GF-D8 (cell line): ENCODE data around the gene SSX5.
"Not testable (repeated sequence)": the region's sequence is repeated elsewhere in the genome, so short reads cannot be mapped to it uniquely, and the experiment has no call there.

Source experiments
- DNase-seq: peaks from one replicate; lab custom pipeline; 2025; lab: John Stamatoyannopoulos, UW

The SSX5 gene

GRCh38 chrX:48196745-48197201 is at the start of gene SSX5:
SSX5 (minus strand) TSS chrX:48196795; CDS start chrX:48195358, 1,437 bp downstream.
- DNase-seq: no peak

- not testable (repeated sequence) for DNase-seq
Measured at GRCh38 chrX:48224196-48224595, 27.6 kb upstream of the SSX5 start.

GRCh38 chrX:48214341-48214740 is 17.7 kb upstream of the SSX5 start:
- DNase-seq: not testable (repeated sequence)

- DNase-seq: not testable (repeated sequence)
Measured at GRCh38 chrX:48190024-48190423, 6.6 kb downstream of the SSX5 start.

GRCh38 chrX:48181882-48182281 is 14.7 kb downstream of the SSX5 start:
- not testable (repeated sequence) for DNase-seq

- DNase-seq: no peak
Measured at GRCh38 chrX:48180811-48181210, 15.8 kb downstream of the SSX5 start.

GRCh38 chrX:48179691-48180090 is 16.9 kb downstream of the SSX5 start:
- DNase-seq: no peak

GRCh38 chrX:48166322-48166721 is 30.3 kb downstream of the SSX5 start:
- not testable (repeated sequence) for DNase-seq

- no peak for DNase-seq
Measured at GRCh38 chrX:48165241-48165640, 31.4 kb downstream of the SSX5 start.

GRCh38 chrX:48156014-48156413 is 40.6 kb downstream of the SSX5 start:
- DNase-seq: no peak

- no peak for DNase-seq
Measured at GRCh38 chrX:48154796-48155195, 41.8 kb downstream of the SSX5 start.

- no peak for DNase-seq
Measured at GRCh38 chrX:48153769-48154168, 42.8 kb downstream of the SSX5 start.

- not testable (repeated sequence) for DNase-seq
Measured at GRCh38 chrX:48142697-48143096, 53.9 kb downstream of the SSX5 start.

- DNase-seq: not testable (repeated sequence)
Measured at GRCh38 chrX:48141810-48142508, 54.6 kb downstream of the SSX5 start.

- not testable (repeated sequence) for DNase-seq
Measured at GRCh38 chrX:48139076-48139475, 57.5 kb downstream of the SSX5 start.
